Erythroblast (primary cell): ENCODE data around the gene KCNF1.

Experiments used
- GATA1 ChIP-seq: IDR thresholded peaks from 2 replicates; pipeline ENCODE4 v1.6.1; 2011; ENCODE audit warnings: low read depth, mild to moderate bottlenecking, control low read depth, low read length, moderate library complexity
- POLR2A ChIP-seq: IDR thresholded peaks from 2 replicates; pipeline ENCODE4 v1.6.1; 2011; ENCODE audit warnings: mild to moderate bottlenecking, low read length

DNA sequence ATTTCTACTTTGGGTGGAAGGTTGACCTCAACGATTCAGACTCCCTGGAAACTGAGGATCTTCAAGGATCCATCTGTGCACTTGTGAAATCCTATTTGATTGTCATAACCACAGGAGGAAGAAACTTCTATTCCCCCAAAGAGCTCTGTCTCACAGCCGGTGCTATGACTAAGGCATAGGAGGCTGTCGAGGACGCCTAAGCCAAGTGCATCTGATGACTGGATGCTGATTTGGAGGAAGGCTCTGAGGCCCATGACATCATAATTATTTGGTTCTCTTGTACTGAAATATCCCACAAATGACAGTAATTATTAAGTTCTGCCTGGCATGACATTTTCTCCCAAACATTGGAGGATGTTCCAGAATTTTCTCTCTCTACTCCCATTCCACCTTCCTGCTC lies 13.8 kb upstream of the KCNF1 start:
- TF ChIP-seq POLR2A (no peak), GATA1 (no peak)
